GM18502 (cell line): ENCODE data around the gene MB21D2.

Source experiments
- ATAC-seq: cut with Tn5 transposase; IDR thresholded peaks from one replicate; pipeline ENCODE4 v1.9.1; 2021; ENCODE audit warnings: mild to moderate bottlenecking; ENCODE audit not compliant: unreplicated experiment, poor library complexity

Gene MB21D2

DNA sequence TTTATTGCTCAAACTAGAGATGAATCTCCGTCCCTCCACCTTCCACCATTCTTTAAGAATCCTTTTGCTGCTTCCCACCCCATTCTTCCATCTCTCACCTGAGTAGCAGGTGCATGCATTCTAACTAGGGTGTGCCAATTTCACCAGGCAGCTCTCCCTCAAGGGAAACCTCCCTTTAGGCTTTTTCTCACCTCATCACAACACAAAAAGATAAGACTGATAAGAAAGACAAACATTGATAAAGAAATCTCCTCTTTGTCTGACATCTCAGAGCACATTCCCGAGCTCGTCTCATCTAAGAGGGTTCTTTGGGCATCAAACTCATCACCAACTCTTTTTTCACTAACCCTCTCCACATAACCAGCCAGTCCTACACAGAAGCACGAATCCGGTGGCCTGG lies 23.0 kb downstream of the MB21D2 start:
- no peak for ATAC-seq

DNA sequence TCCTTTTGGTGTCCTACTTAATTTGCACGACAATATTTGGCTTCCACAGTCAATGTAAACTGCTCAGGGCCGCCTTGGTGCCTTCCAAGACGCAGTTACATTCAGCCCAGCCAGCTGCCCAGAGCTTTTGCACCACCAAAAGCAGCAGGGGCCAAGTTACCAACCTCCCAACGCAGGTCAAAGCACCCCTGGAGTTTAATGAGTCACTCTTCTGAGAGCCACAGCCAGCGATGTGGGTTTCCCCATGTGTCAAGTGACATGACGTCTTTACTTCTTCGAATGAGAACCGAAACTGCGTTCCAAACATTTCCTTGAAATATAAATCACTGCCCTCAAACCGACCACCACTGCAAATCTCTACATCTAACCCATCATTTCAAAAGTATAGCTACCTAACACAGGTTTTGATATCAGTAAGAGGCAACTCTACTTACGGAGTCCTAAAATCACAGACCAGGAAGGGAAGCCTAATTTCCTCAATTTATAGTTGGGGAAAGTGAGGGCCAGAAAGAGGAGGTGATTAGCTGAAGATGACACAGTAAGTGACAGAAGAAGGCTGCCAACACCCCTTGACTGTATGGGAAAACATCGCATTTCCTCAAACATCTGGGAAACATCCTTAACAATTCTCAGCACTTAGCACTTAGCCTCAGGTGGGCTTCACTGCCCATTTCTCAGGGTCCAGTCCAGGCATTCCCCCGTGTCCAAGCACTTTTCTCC lies 24.5 kb downstream of the MB21D2 start:
- peak; percentile 97 for ATAC-seq

GRCh38 chr3:192890347-192891335 lies 27.0 kb downstream of the MB21D2 start:
- no peak for ATAC-seq

DNA sequence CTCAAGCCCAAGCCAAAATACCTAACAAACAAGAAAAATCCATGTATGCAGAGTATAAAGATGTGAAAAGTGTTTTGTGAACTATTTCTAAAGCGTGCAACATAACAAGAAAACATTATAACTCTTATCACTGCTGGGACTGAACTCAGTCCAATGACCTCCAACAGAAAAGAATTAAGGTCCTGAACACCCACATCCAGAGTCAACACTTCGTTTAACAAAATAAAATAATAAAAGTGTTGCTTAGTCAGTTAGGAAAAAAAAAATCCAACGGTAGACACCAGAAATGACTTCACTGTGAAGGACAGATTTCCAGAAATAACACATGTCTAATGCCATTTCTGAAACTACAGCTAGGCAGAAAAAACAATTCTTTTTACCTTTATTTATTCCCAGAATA lies 28.0 kb downstream of the MB21D2 start:
- no peak for ATAC-seq

DNA sequence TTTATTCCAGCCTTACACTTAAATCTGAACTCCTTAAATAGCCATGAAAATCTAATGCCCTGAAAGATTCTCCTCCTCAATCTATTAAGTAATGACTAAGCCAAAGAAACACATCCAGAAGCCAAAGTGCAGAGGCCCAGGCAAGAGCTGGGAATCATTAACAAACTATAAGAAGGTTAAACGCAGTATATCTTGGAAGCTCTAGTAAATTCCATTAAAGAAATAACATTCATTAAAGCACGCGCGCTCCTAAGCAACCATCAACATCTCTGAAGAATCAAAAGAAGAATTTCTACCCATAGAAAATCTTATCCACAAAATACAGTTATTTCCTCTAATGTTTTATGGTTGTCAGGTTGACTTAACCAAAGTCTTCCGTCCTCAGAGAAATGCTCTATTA lies 29.5 kb downstream of the MB21D2 start:
- no peak for ATAC-seq

GRCh38 chr3:192887701-192888100 lies 30.0 kb downstream of the MB21D2 start:
- no peak for ATAC-seq

DNA sequence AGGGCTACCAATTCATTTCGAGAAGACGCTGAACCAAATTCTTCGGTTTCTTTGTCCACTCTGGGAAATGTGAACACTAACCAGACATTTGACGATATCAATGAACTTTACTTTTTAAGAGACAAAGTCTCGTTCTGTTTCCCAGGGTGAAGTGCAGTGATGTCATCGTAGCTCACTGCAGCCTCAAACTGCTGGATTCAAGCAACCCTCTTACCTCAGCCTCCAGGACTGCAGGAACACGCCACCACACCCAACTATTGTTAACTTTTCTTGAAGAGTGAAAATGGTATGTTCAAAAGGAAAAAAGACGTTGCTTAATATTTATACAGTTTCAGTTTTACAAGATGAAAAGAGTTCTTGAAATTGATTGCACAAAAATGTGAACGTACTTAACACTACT lies 30.6 kb downstream of the MB21D2 start:
- ATAC-seq: no peak

DNA sequence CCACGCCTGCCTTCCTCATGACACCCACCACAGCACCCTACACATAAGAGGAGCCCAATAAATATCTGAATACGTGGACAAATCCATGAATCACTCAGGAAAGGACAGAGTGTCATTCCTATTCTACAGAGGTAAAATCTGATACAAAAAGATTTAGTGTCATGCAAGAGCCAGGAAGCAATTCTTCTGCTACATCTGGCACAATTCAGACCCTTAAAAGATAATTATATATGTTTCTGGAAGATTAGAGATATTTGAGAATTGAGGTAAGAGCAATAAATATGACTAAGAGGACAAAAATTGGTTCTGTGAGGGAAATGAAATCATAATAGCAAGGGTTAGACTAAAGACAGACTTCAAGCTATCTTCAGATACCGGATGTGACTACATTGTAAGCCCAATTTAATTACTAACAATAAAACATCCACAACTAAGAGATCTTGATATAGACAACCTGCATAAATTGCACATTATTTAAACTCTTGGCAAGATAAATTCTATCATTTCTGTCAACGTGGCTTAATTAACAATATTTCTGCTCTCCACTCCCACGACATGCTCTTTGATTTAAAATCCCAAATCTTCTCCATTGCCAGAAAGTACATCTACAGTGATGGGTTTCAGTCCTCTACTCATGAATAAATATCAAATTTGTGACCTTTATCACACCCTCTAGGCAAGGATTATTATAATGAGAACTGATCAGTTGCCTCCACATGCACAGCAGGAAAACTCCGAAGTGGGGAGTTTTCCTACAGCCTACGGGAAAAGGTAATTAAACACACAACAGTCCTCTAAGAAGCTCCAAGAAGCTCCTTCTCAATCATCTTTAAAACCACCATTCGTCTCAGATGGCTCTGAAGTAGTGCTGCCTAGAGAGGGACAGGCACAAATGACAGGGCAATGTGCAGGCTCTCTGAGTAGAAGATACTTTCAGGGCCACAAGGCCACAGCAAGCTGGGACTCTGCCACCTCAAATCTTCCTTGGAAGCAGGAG lies 32.6 kb downstream of the MB21D2 start:
- no peak for ATAC-seq

DNA sequence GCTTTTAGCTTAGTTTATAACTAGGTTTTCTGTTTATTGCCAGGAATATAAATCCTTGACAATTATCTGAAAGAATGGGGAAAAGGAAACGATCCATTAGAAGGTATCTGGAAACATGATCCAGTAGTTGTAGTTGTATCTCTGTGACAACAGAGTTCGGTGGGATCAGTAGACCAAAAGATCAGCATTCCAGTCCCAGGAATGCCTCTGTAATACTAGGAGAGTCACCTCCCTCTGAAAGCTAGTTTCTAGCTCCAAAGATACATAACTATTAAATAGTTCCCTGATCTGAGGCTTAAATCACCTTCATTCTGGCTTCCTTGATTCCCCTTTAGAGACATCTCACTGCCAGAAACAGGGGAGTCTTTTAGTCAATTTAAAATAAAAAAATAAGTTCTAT lies 34.1 kb downstream of the MB21D2 start:
- no peak for ATAC-seq

DNA sequence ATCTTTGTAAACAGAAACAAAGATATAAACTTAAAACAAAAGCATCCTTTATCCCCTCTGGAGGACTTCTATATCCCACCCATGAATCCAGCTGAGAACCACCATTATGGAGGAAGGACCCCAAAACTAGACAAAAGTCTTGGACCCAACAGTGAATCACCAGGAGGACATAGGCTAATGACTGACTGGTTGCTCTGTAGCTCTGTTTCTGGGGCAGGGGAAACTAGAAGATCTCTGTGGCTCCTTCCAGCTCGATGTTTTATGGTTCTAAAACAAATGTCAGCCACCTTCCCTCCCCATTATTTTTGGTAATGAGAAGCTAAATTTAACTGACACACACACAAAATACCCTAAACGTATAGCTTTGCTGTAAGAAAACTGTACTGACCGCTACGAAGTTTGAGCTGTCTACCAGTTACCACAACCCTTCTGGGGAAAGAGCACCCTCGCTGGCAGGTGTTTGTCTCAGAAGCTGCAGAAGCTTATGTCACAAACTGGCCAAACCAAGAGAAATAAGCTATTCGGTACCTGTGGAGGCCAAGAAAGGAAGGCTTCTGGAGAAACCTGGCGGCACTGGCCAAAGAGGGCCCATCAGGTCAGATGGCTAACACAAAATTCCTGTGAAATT lies 36.4 kb downstream of the MB21D2 start:
- no peak for ATAC-seq

GRCh38 chr3:192880313-192880712 lies 37.3 kb downstream of the MB21D2 start:
- ATAC-seq: no peak

DNA sequence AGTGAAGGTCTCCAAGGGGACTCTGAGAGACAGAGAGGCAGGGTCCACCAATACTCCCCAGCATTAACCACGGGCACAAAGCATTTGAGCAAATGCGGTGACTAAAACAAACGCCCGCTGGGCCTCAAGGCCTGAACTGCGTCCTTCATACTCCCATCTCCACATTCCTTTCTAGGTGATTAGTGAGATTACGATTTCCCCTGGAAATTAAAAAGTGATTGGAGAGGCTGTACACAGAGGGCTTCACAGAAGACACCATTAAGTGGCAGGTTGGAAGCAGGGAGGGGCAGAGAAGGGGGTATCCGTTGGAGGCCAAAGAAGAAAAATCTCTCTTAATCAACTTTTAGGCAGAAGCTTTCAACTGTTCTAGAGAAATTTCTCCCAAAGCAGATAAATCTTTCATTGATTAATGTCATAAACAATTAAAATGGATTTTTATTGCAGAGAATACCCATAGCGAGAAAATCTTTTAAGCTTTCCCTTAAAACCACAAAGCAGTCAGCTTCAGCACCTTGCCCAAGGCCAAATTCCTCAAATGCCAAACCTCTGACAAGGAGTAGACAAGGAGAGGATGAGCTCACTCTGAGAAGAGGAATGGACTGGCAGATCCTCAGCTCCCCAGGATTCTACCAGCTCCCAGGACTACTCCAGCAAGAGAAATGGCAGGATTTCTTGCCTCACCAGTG lies 38.2 kb downstream of the MB21D2 start:
- no peak for ATAC-seq

- no peak for ATAC-seq
These were observed 41.6 kb downstream of the MB21D2 start for GRCh38 chr3:192875971-192876565.

DNA sequence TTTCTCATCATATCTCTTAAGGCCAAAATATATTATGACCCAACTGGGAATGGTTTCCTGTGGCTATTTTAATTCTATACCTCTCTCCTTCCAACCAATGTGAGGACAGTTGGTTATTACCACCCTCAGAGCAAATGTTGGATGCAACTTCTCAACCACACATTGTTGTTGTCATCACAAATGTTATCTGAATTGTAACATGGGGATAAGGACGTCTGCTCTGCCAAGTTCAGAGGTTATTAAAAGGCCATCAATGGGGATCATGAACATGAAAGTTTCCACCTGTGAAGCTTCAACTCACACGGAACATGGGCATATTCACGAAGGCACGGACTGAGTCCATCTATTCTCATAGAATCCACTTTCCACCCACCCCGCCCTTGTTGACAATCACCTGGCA lies 46.8 kb downstream of the MB21D2 start:
- no peak for ATAC-seq

DNA sequence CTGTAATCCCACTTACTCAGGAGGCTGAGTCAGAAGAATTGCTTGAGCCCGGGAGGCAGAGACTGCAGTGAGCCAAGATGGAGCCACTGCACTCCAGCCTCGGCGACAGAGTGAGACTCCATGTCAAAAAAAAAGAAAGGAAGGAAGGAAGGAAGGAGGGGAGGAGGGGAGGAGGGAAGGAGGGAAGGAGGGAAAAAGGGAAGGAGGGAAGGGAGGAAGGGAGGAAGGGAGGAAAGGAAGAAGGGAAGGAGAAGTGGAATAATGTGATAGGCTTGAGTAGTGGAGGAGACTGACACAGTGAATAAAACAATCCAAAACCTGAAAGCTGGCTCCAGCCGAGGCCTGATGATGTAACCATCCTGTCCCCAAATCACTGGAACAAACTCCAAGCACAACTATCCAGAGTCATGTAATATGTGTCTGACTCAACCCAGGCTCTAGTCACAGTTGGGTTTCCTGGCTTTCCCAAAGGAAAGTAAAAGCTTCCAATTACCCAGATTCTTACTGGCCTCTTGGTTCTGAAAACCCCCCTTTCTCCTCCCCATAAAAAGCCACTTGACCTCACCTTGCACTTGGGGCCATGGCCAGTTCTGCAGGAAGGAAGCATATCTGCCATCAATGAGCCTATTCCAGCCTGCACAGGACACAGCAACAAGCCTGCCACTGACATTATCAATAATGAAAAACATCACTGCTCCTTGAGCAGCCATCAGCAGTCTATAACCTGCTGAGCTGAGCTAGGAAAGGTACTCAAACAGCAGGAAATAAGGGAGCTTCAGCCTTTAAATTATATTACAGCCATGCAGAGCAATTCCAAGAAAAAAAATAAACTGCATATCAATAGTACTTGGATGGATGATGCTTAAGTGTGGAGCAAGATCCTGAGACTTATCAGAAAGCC lies 48.3 kb downstream of the MB21D2 start:
- no peak for ATAC-seq

DNA sequence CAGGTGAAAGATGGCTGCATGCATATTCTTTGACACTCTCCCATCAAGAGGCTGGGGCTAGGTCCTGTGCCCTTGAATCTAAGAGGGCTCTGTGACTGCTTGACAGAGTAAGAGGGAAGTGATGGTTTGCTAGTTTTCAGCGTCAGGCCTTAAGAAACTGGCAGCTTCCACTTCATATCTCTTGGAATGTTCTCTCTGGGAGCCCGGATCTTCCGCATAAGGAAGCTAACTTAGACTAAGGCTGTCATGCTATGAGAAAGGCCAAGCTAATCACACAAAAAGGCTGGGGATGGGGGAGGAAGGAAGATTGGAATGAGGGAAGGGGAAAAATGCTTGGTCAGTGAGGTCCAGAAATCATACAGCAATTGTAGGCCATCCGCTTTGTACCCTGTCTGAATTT lies 50.0 kb downstream of the MB21D2 start:
- ATAC-seq: no peak

DNA sequence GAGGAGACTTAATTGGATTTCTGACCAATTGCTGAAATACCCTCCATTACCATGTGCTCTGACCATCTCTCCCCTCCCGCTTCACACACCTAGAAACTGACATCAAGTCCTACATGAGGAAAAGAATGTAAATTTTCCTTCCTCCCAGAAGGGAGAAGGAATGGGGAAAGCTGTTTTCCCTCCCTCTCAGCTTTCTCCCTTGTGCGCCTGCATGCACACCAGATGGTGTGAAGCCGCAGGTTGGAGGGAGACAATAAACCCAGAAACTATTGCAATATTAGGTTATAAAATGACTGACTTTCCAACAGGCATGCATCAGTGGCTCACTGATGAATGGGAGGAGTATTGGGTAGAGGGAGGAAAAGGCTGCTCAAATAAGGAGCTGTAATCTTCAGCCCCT lies 50.9 kb downstream of the MB21D2 start:
- no peak for ATAC-seq

- peak; percentile 78 for ATAC-seq
These were observed 52.7 kb downstream of the MB21D2 start for GRCh38 chr3:192864941-192865340.
